Body of pancreas (tissue), 4 donors: ENCODE results near the gene SLC8A2.

ENCODE experiments used
- POLR2A ChIP-seq, 3 donors: fragments of 450-650 bp; IDR thresholded peaks; one replicate each; pipeline ENCODE4 v1.6.1; 2016; ENCODE audit warnings: antibody characterized with exemption in 3 of 3, mild to moderate bottlenecking in 2 of 3
- TF ChIP-seq, protein P1 (sequence below), 7 experiments: fragments of 450-650 bp in 4 of 7; fragments of 200-600 bp in 3 of 7; sonication (generic) in 3 of 7; IDR thresholded peaks; one replicate each; pipeline ENCODE4 v1.5.1; 2016 to 2019; ENCODE audit warnings: antibody characterized with exemption in 7 of 7

- TF ChIP-seq, protein P1, sequence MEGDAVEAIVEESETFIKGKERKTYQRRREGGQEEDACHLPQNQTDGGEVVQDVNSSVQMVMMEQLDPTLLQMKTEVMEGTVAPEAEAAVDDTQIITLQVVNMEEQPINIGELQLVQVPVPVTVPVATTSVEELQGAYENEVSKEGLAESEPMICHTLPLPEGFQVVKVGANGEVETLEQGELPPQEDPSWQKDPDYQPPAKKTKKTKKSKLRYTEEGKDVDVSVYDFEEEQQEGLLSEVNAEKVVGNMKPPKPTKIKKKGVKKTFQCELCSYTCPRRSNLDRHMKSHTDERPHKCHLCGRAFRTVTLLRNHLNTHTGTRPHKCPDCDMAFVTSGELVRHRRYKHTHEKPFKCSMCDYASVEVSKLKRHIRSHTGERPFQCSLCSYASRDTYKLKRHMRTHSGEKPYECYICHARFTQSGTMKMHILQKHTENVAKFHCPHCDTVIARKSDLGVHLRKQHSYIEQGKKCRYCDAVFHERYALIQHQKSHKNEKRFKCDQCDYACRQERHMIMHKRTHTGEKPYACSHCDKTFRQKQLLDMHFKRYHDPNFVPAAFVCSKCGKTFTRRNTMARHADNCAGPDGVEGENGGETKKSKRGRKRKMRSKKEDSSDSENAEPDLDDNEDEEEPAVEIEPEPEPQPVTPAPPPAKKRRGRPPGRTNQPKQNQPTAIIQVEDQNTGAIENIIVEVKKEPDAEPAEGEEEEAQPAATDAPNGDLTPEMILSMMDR (IDR thresholded peaks at IDR 0.05), result no peak
- peak in 1 of 3 donors; percentile 10 for TF ChIP-seq POLR2A (IDR thresholded peaks at IDR 0.05)
Observed at GRCh38 chr19:47497050-47497766, 25.5 kb upstream of the SLC8A2 start.
